CD4-positive, alpha-beta T cell treated with Interleukin-21 for 1 hour (primary cell): ENCODE measurements around the gene TOPBP1.
"Not testable (repeated sequence)": the region's sequence is repeated elsewhere in the genome, so short reads cannot be mapped to it uniquely, and the experiment has no call there.

Experiments
- DNase-seq: peaks from one replicate; pipeline ENCODE4 v3.0.0-alpha.2; 2020

Gene TOPBP1

DNA sequence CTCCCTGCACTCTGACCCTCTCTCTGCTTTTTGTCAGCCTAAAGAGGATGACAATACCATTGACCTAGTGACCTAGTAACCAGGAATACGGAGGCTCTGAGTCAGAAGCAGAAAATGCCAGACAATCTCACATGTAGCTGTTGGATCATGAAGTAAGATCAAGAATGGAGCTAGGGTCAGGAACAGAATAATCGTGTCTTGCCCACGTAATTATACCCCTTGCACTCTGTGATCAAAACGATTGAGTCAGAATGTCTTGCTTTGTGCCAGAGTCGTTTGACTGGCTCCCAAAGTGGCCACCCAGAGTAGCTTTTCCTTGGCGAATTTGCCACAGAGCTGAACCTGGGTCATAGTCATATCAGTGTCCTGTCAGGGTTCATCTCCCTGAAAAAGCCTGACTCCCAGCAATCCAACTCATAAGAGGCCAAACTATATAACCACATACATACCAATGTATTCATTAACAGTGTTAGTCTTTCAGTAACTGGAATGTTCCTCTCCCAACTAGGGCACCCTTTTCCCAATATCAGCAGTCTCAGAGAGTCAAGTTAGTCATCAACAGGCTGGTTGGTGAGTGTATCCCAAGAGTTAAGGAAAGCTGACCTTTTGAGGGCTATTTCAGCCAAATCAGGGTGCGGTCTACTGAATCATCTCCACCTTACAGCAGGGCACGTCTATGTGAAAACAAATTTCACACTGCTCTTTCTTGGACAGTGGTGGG, 93.3 kb downstream of the TOPBP1 start:
- no peak for DNase-seq

DNA sequence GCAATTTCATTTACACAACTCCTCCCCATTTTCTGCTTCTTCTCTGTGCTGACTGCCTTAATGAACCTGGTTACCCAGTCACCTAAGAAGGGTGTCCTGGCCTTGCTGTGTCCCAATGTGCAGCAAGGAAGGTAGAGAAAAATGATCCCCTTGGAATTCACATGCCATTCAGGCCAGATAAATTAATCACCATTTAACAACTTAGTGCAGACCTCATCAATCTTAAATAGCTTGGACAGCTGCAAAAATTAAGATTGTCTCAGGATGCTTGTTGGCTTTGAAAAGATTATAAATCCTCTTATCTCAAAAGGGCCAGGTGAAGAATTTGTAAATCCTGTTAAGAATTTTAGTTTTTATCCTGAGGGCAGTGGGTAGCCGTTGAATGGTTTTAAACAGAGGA, 97.9 kb downstream of the TOPBP1 start:
- DNase-seq: no peak

DNA sequence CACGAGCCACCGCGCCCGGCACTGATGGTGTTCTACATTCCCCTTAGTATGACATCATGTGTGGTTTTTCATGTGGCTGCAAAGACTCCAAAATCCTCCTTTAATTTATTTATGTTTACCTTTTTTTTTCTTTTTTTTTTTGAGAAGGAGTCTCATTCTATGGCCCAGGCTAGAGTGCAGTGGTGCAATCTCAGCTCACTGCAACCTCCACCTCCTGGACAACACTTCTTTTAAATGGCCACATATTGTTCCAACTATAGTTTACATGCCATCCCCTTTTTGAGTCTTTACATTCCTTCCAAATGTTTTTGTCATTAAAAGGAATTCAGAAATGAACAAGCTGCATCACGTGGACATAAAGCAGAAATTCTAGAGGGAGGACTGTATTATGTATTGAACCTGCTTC, 98.6 kb downstream of the TOPBP1 start:
- DNase-seq: no peak

DNA sequence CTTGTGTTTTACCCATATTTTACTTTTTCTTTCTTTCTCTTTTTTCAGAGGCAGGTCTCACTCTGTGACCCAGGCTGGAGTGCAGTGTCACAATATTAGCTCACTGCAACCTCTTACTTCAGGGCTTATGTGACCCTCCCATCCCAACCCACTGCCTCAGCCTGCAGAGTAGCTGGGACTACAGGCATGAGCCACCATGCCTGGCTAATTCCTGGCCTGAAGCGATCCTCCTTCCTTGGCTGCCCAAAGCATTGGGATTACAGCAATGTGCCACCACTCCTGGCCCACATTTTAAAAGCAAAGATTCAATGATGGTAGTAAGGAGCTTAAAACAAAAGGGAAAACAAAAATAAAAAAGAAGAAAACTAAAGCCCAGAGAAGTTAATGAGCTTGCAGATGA, 99.4 kb downstream of the TOPBP1 start:
- DNase-seq: no peak

DNA sequence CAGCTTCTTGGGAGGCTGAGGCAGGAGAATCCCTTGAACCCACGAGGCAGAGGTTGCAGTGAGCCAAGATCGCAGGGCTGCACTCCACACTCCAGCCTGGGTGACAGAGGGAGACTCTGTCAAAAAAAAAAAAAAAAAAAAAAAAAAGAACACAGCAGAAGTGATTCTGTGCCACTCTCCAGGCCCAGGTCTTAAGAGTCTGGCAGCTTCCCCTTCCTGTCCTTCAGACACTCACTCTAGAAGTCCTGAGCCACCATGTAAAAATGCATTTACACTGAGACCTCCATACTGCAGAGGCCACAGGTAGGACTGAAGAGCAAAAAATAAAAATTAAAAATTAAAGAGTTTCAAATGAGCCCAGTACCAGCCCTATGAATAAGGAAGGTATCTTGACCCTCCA, 100.1 kb downstream of the TOPBP1 start:
- DNase-seq: no peak

DNA sequence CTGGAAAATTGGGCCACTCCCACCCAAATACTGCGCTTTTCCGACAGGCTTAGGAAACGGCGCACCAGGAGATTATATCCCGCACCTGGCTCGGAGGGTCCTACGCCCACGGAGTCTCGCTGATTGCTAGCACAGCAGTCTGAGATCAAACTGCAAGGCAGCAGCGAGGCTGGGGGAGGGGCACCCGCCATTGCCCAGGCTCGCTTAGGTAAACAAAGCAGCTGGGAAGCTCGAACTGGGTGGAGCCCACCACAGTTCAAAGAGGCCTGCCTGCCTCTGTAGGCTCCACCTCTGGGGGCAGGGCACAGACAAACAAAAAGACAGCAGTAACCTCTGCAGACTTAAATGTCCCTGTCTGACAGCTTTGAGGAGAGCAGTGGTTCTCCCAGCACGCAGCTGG, 110.2 kb downstream of the TOPBP1 start:
- not testable (repeated sequence) for DNase-seq
